Right cardiac atrium (tissue), 5 donors: Measurements from ENCODE around the gene CASTOR1. TPM values are rescaled to one million over a fixed set of nuclear protein-coding genes. Genes with fewer than 3 reads are reported as not detected.

Source experiments
- ATAC-seq, 2 donors: fragments of 200-7000 bp; cut with Tn5 transposase; one replicate each; pipeline versions ENCODE4 v1.8.0 to v1.9.1; 2020; ENCODE audit warnings: moderate library complexity in 2 of 2, mild to moderate bottlenecking in 1 of 2
- DNase-seq, 3 donors: peaks; one replicate each; pipeline ENCODE4 v3.0.0-alpha.2; 2020
- H3K27ac ChIP-seq: one replicate; pipeline ENCODE4 v1.5.1; 2013; ENCODE audit warnings: mild to moderate bottlenecking, low read length, control low read depth, moderate library complexity
- H3K27me3 ChIP-seq: one replicate; pipeline ENCODE4 v1.6.1; 2013; ENCODE audit not compliant: control insufficient read depth, insufficient read depth
- H3K4me1 ChIP-seq: one replicate; pipeline ENCODE4 v1.6.1; 2013; ENCODE audit warnings: low read length; ENCODE audit not compliant: control insufficient read depth, insufficient read depth
- H3K4me3 ChIP-seq: one replicate; pipeline ENCODE4 v1.5.1; 2013; ENCODE audit warnings: low read length, control low read depth
- H3K9me3 ChIP-seq: one replicate; pipeline ENCODE4 v1.6.1; 2013; ENCODE audit warnings: low read length; ENCODE audit not compliant: control insufficient read depth
- WGBS: extraction: QIAGEN DNeasy Blood & Tissue Kit; methylation state at CpG from one replicate; pipeline ENCODE4 v1.1.7; 2013; 5-methylcytosine and 5-hydroxymethylcytosine counted together
- intact Hi-C, 4 donors: fragments of 100-400 bp; cut with DNase I; formaldehyde crosslinking; loops; one replicate each; pipeline versions ENCODE4 v1.11.0 to v1.14.0; 2022 to 2023
- polyA plus RNA-seq: library from polyadenylated mRNA; stranded (reverse); fragments of 200-250 nt; gene quantifications from one replicate; pipeline ENCODE4 v1.2.3, GENCODE V29; 2013
- total RNA-seq, 4 donors: library from RNA; stranded (reverse); fragmentation: NEBNext Ultra II Directional; extraction: Animal tissue kit (Norgen Biotek cat#: 25700); gene quantifications; one replicate each; pipeline ENCODE4 v1.2.1, GENCODE V29; 2021
- donor health status: healthy with polysubstance abuse.
- donor health status: DM: no; HTN: yes; CAD: no.
- donor health status: DM: no; HTN: no; CAD: no.
- donor health status: DM: no; HTN: yes; CAD: no; lungs with severe emphysema.
- donor health status: DM: yes; HTN: yes; CAD: no.

The CASTOR1 gene
- total and polyA plus RNA-seq, 5 donors: 6.4 to 9.0 (median 7.1) TPM

GRCh38 chr22:30289980-30290313 is 642 bp upstream of the CASTOR1 start:
- no peaks in the 10 kb centered on the region for H3K9me3 ChIP-seq
- H3K4me1 ChIP-seq: peaks cover 14% of the 10 kb centered on the region
- H3K4me3 ChIP-seq: peak overlapping the region; percentile 75
- 15% methylated on average over 12 of the region's 12 CpGs for WGBS
- DNase-seq (no peak), ATAC-seq (peak; percentile 1 to 2)
- no peaks in the 10 kb centered on the region for H3K27me3 ChIP-seq
- intact Hi-C loops: loop anchor here (5.0 kb wide), 4 partner anchors 37 to 97 kb away; partner anchors contain the start of genes RNF215 (in 3 of the 4), CCDC157 (in 1 of the 4), SF3A1 (in 1 of the 4) and TBC1D10A (in 1 of the 4)
- H3K27ac ChIP-seq: peak overlapping the region; percentile 97

- peaks cover 14% of the 10 kb centered on the region for H3K4me1 ChIP-seq
- no peak for ATAC-seq
- no peak for DNase-seq
Observed at GRCh38 chr22:30288419-30289140, 725 bp downstream of the CASTOR1 start.

GRCh38 chr22:30287648-30288418 is 1.5 kb downstream of the CASTOR1 start:
- Histone ChIP-seq H3K4me3 (peak overlapping the region; percentile 75), H3K9me3 (no peaks in the 10 kb centered on the region), H3K27me3 (no peaks in the 10 kb centered on the region), H3K27ac (peak overlapping the region; percentile 81), H3K4me1 (peaks cover 14% of the 10 kb centered on the region)
- intact Hi-C loops: loop anchor here (5.0 kb wide), 3 partner anchors 39 to 99 kb away; partner anchors contain the start of genes RNF215 (in 3 of the 4), CCDC157 (in 1 of the 4), SF3A1 (in 1 of the 4) and TBC1D10A (in 1 of the 4)
- DNase-seq: peak; percentile 90 to 96 (median 96)
- ATAC-seq: peak; percentile 72 to 77
- WGBS: 15% methylated on average over 5 of the region's 5 CpGs

More at GRCh38 chr22:30288419-30289140, 725 bp downstream of the CASTOR1 start:
- Histone ChIP-seq H3K4me3 (peak overlapping the region; percentile 75), H3K27me3 (no peaks in the 10 kb centered on the region), H3K27ac (peak overlapping the region; percentile 81), H3K9me3 (no peaks in the 10 kb centered on the region)
- 13% methylated on average over 27 of the region's 27 CpGs for WGBS
- intact Hi-C loops: loop anchor here (5.0 kb wide), 3 partner anchors 39 to 99 kb away; partner anchors contain the start of genes RNF215 (in 3 of the 4), CCDC157 (in 1 of the 4), SF3A1 (in 1 of the 4) and TBC1D10A (in 1 of the 4)

- Histone ChIP-seq H3K9me3 (no peaks in the 10 kb centered on the region), H3K27me3 (no peaks in the 10 kb centered on the region), H3K4me3 (no peak overlapping the region), H3K4me1 (peaks cover 14% of the 10 kb centered on the region), H3K27ac (no peak overlapping the region)
- intact Hi-C loops: loop anchor here (5.0 kb wide), 3 partner anchors 40 to 100 kb away; partner anchors contain the start of genes RNF215 (in 3 of the 4), CCDC157 (in 1 of the 4), SF3A1 (in 1 of the 4) and TBC1D10A (in 1 of the 4)
- WGBS: 65% methylated on average over 31 of the region's 31 CpGs
- ATAC-seq (no peak), DNase-seq (peak; percentile 71 to 90 (median 89))
Observed at GRCh38 chr22:30286813-30287647, 2.3 kb downstream of the CASTOR1 start.

- H3K27me3 ChIP-seq: no peaks in the 10 kb centered on the region
- no peak overlapping the region for H3K4me3 ChIP-seq
- no peak for ATAC-seq
- intact Hi-C loops: loop anchor here (5.0 kb wide), 3 partner anchors 41 to 101 kb away; partner anchors contain the start of genes RNF215 (in 3 of the 4), CCDC157 (in 1 of the 4), SF3A1 (in 1 of the 4) and TBC1D10A (in 1 of the 4)
- H3K27ac ChIP-seq: no peak overlapping the region
- no peaks in the 10 kb centered on the region for H3K9me3 ChIP-seq
- H3K4me1 ChIP-seq: peaks cover 13% of the 10 kb centered on the region
- DNase-seq: peak in 1 of 3 donors; percentile 56
- 77% methylated on average over 5 of the region's 5 CpGs for WGBS
Observed at GRCh38 chr22:30286331-30286730, 3.0 kb downstream of the CASTOR1 start.

GRCh38 chr22:30285846-30286200 is 3.5 kb downstream of the CASTOR1 start:
- DNase-seq (no peak), ATAC-seq (no peak)
- Histone ChIP-seq H3K9me3 (no peaks in the 10 kb centered on the region), H3K27me3 (no peaks in the 10 kb centered on the region), H3K27ac (no peak overlapping the region), H3K4me3 (no peak overlapping the region), H3K4me1 (peaks cover 8% of the 10 kb centered on the region)
- 93% methylated on average over 8 of the region's 8 CpGs for WGBS
- intact Hi-C loops: loop anchor here (5.0 kb wide), 3 partner anchors 41 to 101 kb away; partner anchors contain the start of genes RNF215 (in 3 of the 4), CCDC157 (in 1 of the 4), SF3A1 (in 1 of the 4) and TBC1D10A (in 1 of the 4)

- intact Hi-C loops: loop anchor here (5.0 kb wide), 3 partner anchors 42 to 102 kb away; partner anchors contain the start of genes RNF215 (in 3 of the 4), CCDC157 (in 1 of the 4), SF3A1 (in 1 of the 4) and TBC1D10A (in 1 of the 4)
- Histone ChIP-seq H3K9me3 (no peaks in the 10 kb centered on the region), H3K27ac (no peak overlapping the region), H3K27me3 (no peaks in the 10 kb centered on the region), H3K4me1 (peaks cover 3% of the 10 kb centered on the region), H3K4me3 (no peak overlapping the region)
- ATAC-seq: no peak
- DNase-seq: peak in 1 of 3 donors; percentile 47
- 90% methylated on average over 27 of the region's 27 CpGs for WGBS
Observed at GRCh38 chr22:30285176-30285845, 4.0 kb downstream of the CASTOR1 start.

- intact Hi-C loops: loop anchor here (5.0 kb wide), 3 partner anchors 43 to 103 kb away; partner anchors contain the start of genes RNF215 (in 3 of the 4), CCDC157 (in 1 of the 4), SF3A1 (in 1 of the 4) and TBC1D10A (in 1 of the 4)
- ATAC-seq (no peak), DNase-seq (peak in 2 of 3 donors; percentile 3 to 16)
- WGBS: 90% methylated on average over 4 of the region's 4 CpGs
- Histone ChIP-seq H3K4me1 (no peaks in the 10 kb centered on the region), H3K27ac (no peak overlapping the region), H3K27me3 (no peaks in the 10 kb centered on the region), H3K9me3 (no peaks in the 10 kb centered on the region), H3K4me3 (no peak overlapping the region)
Observed at GRCh38 chr22:30284666-30285065, 4.6 kb downstream of the CASTOR1 start.

GRCh38 chr22:30284172-30284571 is 5.1 kb downstream of the CASTOR1 start:
- Histone ChIP-seq H3K4me1 (no peaks in the 10 kb centered on the region), H3K27me3 (no peaks in the 10 kb centered on the region), H3K27ac (no peak overlapping the region), H3K9me3 (no peaks in the 10 kb centered on the region), H3K4me3 (no peak overlapping the region)
- ATAC-seq (no peak), DNase-seq (peak in 1 of 3 donors; percentile 64)
- intact Hi-C loops: no loop called here
- WGBS: 85% methylated on average over 9 of the region's 9 CpGs
